ENCODE results near the gene LGALS3BP. TPM values are rescaled to one million over a fixed set of nuclear protein-coding genes. Genes with fewer than 3 reads are reported as not detected.
"Not testable (repeated sequence)": the region's sequence is repeated elsewhere in the genome, so short reads cannot be mapped to it uniquely, and the experiment has no call there.

LGALS3BP gene
- total RNA-seq, 4 donors from 2014 or later, result 191 to 392 (median 296) TPM

- peak overlapping the region in 3 of 4 donors; percentile 9 to 86 (median 13) for H3K27ac ChIP-seq
- H3K27me3 ChIP-seq, result peaks cover 0 to 5% of the 10 kb centered on the region in 2 donors
- DNase-seq (ENCODE audit: low spot score in 2 of 2), result peak in 1 of 2 donors; percentile 12
- no peaks in the 10 kb centered on the region for H3K9me3 ChIP-seq
- no peak overlapping the region for H3K4me3 ChIP-seq
- H3K4me1 ChIP-seq, result peaks cover 0 to 73% (median 39%) of the 10 kb centered on the region in 4 donors
- 70 to 88% methylated on average over 9 of the region's 9 CpGs for WGBS, 2 donors
- TF ChIP-seq POLR2A (IDR thresholded peaks at IDR 0.05) (no peak), EP300 (IDR thresholded peaks at IDR 0.05) (peak; percentile 29 to 77), CTCF (IDR thresholded peaks at IDR 0.05) (no peak)
- no peaks in the 10 kb centered on the region for H3K36me3 ChIP-seq
Measured at GRCh38 chr17:79022507-79022991, 42.8 kb upstream of the LGALS3BP start.

GRCh38 chr17:79021929-79022328, 42.2 kb upstream of the LGALS3BP start:
- not testable (repeated sequence) for H3K36me3 ChIP-seq; H3K4me3 ChIP-seq; H3K27me3 ChIP-seq; H3K9me3 ChIP-seq; DNase-seq (ENCODE audit: low spot score in 2 of 2)
- H3K4me1 ChIP-seq, result peaks cover 0 to 67% (median 34%) of the 10 kb centered on the region in 4 donors
- H3K27ac ChIP-seq, result peak overlapping the region in 2 of 4 donors; percentile 32 to 86
- WGBS, 2 donors, result 91 to 96% methylated on average over 2 of the region's 2 CpGs

GRCh38 chr17:79020631-79021301, 41.0 kb upstream of the LGALS3BP start:
- peak overlapping the region; percentile 54 to 86 (median 59) for H3K27ac ChIP-seq
- WGBS, 2 donors, result 70 to 77% methylated on average over 2 of the region's 2 CpGs
- no peak for DNase-seq (ENCODE audit: low spot score in 2 of 2)
- TF ChIP-seq CTCF (IDR thresholded peaks at IDR 0.05) (no peak), EP300 (IDR thresholded peaks at IDR 0.05) (peak in 1 of 2 donors; percentile 5), POLR2A (IDR thresholded peaks at IDR 0.05) (no peak)
- H3K9me3 ChIP-seq, result no peaks in the 10 kb centered on the region
- peaks cover 0 to 5% of the 10 kb centered on the region in 2 donors for H3K27me3 ChIP-seq
- H3K4me1 ChIP-seq, result peaks cover 0 to 56% (median 22%) of the 10 kb centered on the region in 4 donors
- H3K36me3 ChIP-seq, result no peaks in the 10 kb centered on the region
- H3K4me3 ChIP-seq, result no peak overlapping the region

GRCh38 chr17:79019632-79020584, 40.2 kb upstream of the LGALS3BP start:
- Histone ChIP-seq H3K9me3 (no peaks in the 10 kb centered on the region), H3K4me1 (peaks cover 0 to 47% (median 17%) of the 10 kb centered on the region in 4 donors), H3K27ac (peak overlapping the region; percentile 54 to 86 (median 59)), H3K4me3 (peak overlapping the region in 1 of 4 donors; percentile 15), H3K36me3 (no peaks in the 10 kb centered on the region), H3K27me3 (no peaks in the 10 kb centered on the region)
- TF ChIP-seq CTCF (IDR thresholded peaks at IDR 0.05), result peak; percentile 54 to 79 (median 59)
- TF ChIP-seq EP300 (IDR thresholded peaks at IDR 0.05), result peak; percentile 74 to 75
- TF ChIP-seq POLR2A (IDR thresholded peaks at IDR 0.05), result no peak
- DNase-seq (ENCODE audit: low spot score in 2 of 2), result peak; percentile 66 to 84
- 24 to 34% methylated on average over 19 of the region's 19 CpGs for WGBS, 2 donors

- H3K4me1 ChIP-seq, result peaks cover 0 to 40% (median 13%) of the 10 kb centered on the region in 4 donors
- TF ChIP-seq EP300 (IDR thresholded peaks at IDR 0.05), result no peak
- TF ChIP-seq CTCF (IDR thresholded peaks at IDR 0.05), result no peak
- TF ChIP-seq POLR2A (IDR thresholded peaks at IDR 0.05), result no peak
- no peaks in the 10 kb centered on the region for H3K36me3 ChIP-seq
- H3K27ac ChIP-seq, result no peak overlapping the region
- no peak overlapping the region for H3K4me3 ChIP-seq
- WGBS, 2 donors, result 66 to 71% methylated on average over 2 of the region's 2 CpGs
- no peaks in the 10 kb centered on the region for H3K27me3 ChIP-seq
- no peak for DNase-seq (ENCODE audit: low spot score in 2 of 2)
- no peaks in the 10 kb centered on the region for H3K9me3 ChIP-seq
Measured at GRCh38 chr17:79019261-79019631, 39.5 kb upstream of the LGALS3BP start.

Data from tibial nerve (tissue), 4 donors.